Effector memory CD4-positive, alpha-beta T cell (primary cell): Measurements from ENCODE around the gene FAM227A.

ENCODE experiments used
- DNase-seq, 3 donors: peaks; one replicate each; pipeline ENCODE4 v3.0.0-alpha.2; 2020
- H3K27ac ChIP-seq: 2 replicates; pipeline ENCODE4 v1.7.0; 2013; ENCODE audit warnings: mild to moderate bottlenecking, low read length, moderate library complexity; ENCODE audit not compliant: insufficient read depth, poor library complexity, severe bottlenecking
- H3K27me3 ChIP-seq: replicated peaks from 2 replicates; pipeline ENCODE4 v1.7.0; 2013; ENCODE audit warnings: mild to moderate bottlenecking, low read length; ENCODE audit not compliant: insufficient read depth, control insufficient read depth, poor library complexity, severe bottlenecking
- H3K36me3 ChIP-seq: 2 replicates; pipeline ENCODE4 v1.7.0; 2013; ENCODE audit warnings: mild to moderate bottlenecking, low read length, moderate library complexity; ENCODE audit not compliant: control insufficient read depth, insufficient read depth
- H3K4me1 ChIP-seq: 2 replicates; pipeline ENCODE4 v1.7.0; 2013; ENCODE audit warnings: low read length, mild to moderate bottlenecking; ENCODE audit not compliant: control insufficient read depth, insufficient read depth, poor library complexity, severe bottlenecking
- H3K4me3 ChIP-seq: 2 replicates; pipeline ENCODE4 v1.7.0; 2013; ENCODE audit warnings: low read length, low read depth, mild to moderate bottlenecking; ENCODE audit not compliant: insufficient read depth, poor library complexity, severe bottlenecking
- H3K9me3 ChIP-seq: 2 replicates; pipeline ENCODE4 v1.7.0; 2013; ENCODE audit warnings: mild to moderate bottlenecking, low read length, moderate library complexity; ENCODE audit not compliant: control insufficient read depth

Gene FAM227A

GRCh38 chr22:38614332-38615063, 41.7 kb downstream of the FAM227A start:
- no peak for DNase-seq
- Histone ChIP-seq H3K36me3 (no peaks in the 10 kb centered on the region), H3K27ac (no peak overlapping the region), H3K27me3 (no peaks in the 10 kb centered on the region), H3K9me3 (peaks cover 8% of the 10 kb centered on the region), H3K4me1 (no peaks in the 10 kb centered on the region), H3K4me3 (no peak overlapping the region)

- Histone ChIP-seq H3K9me3 (peaks cover 8% of the 10 kb centered on the region), H3K27me3 (no peaks in the 10 kb centered on the region), H3K27ac (no peak overlapping the region), H3K4me3 (no peak overlapping the region), H3K36me3 (no peaks in the 10 kb centered on the region), H3K4me1 (no peaks in the 10 kb centered on the region)
- no peak for DNase-seq
These were observed 42.6 kb downstream of the FAM227A start for GRCh38 chr22:38613588-38613987.

GRCh38 chr22:38612217-38613006, 43.8 kb downstream of the FAM227A start:
- Histone ChIP-seq H3K4me1 (no peaks in the 10 kb centered on the region), H3K27me3 (no peaks in the 10 kb centered on the region), H3K27ac (no peak overlapping the region), H3K9me3 (peaks cover under 1% of the 10 kb centered on the region), H3K36me3 (no peaks in the 10 kb centered on the region), H3K4me3 (no peak overlapping the region)
- DNase-seq: no peak

GRCh38 chr22:38611559-38611958, 44.6 kb downstream of the FAM227A start:
- Histone ChIP-seq H3K36me3 (no peaks in the 10 kb centered on the region), H3K27ac (no peak overlapping the region), H3K4me3 (no peak overlapping the region), H3K4me1 (no peaks in the 10 kb centered on the region), H3K9me3 (no peaks in the 10 kb centered on the region), H3K27me3 (no peaks in the 10 kb centered on the region)
- DNase-seq: no peak

GRCh38 chr22:38610234-38610633, 46.0 kb downstream of the FAM227A start:
- no peaks in the 10 kb centered on the region for H3K36me3 ChIP-seq
- H3K4me1 ChIP-seq: no peaks in the 10 kb centered on the region

GRCh38 chr22:38608992-38609750, 47.0 kb downstream of the FAM227A start:
- Histone ChIP-seq H3K27ac (no peak overlapping the region), H3K9me3 (no peaks in the 10 kb centered on the region), H3K27me3 (no peaks in the 10 kb centered on the region), H3K36me3 (no peaks in the 10 kb centered on the region), H3K4me1 (no peaks in the 10 kb centered on the region), H3K4me3 (no peak overlapping the region)
- no peak for DNase-seq

More at GRCh38 chr22:38610234-38610633, 46.0 kb downstream of the FAM227A start:
- no peak overlapping the region for H3K27ac ChIP-seq
- no peak overlapping the region for H3K4me3 ChIP-seq
- no peaks in the 10 kb centered on the region for H3K9me3 ChIP-seq
- DNase-seq: no peak
- no peaks in the 10 kb centered on the region for H3K27me3 ChIP-seq

- Histone ChIP-seq H3K27ac (no peak overlapping the region), H3K4me1 (no peaks in the 10 kb centered on the region), H3K4me3 (no peak overlapping the region), H3K9me3 (no peaks in the 10 kb centered on the region), H3K36me3 (no peaks in the 10 kb centered on the region), H3K27me3 (no peaks in the 10 kb centered on the region)
- no peak for DNase-seq
These were observed 48.5 kb downstream of the FAM227A start for GRCh38 chr22:38607680-38608079.

GRCh38 chr22:38602166-38602565, 54.0 kb downstream of the FAM227A start:
- Histone ChIP-seq H3K36me3 (no peaks in the 10 kb centered on the region), H3K27me3 (no peaks in the 10 kb centered on the region), H3K27ac (no peak overlapping the region), H3K4me3 (no peak overlapping the region), H3K4me1 (no peaks in the 10 kb centered on the region), H3K9me3 (no peaks in the 10 kb centered on the region)
- no peak for DNase-seq

- H3K27ac ChIP-seq: no peak overlapping the region
- H3K4me1 ChIP-seq: no peaks in the 10 kb centered on the region
- DNase-seq: no peak
- no peak overlapping the region for H3K4me3 ChIP-seq
- H3K36me3 ChIP-seq: no peaks in the 10 kb centered on the region
- H3K9me3 ChIP-seq: no peaks in the 10 kb centered on the region
- H3K27me3 ChIP-seq: no peaks in the 10 kb centered on the region
These were observed 54.9 kb downstream of the FAM227A start for GRCh38 chr22:38601221-38601764.
